Nephron progenitor cell (in vitro differentiated cells): ENCODE data around the gene UNC13C.

ENCODE experiments used
- DNase-seq: peaks from one replicate; pipeline ENCODE4 v3.0.0; 2021
- H3K27ac Mint-ChIP-seq: 2 replicates; pipeline ENCODE4 v1.8.0; 2021; ENCODE audit warnings: mild to moderate bottlenecking, moderate library complexity, mixed read lengths
- H3K27me3 Mint-ChIP-seq: 2 replicates; pipeline ENCODE4 v1.8.0; 2021; ENCODE audit warnings: mild to moderate bottlenecking, low read depth, mixed read lengths; ENCODE audit not compliant: poor library complexity
- H3K36me3 Mint-ChIP-seq: 2 replicates; pipeline ENCODE4 v1.8.0; 2021; ENCODE audit warnings: low read depth, mixed read lengths
- H3K4me1 Mint-ChIP-seq: 2 replicates; pipeline ENCODE4 v1.8.0; 2021; ENCODE audit warnings: mixed read lengths
- H3K4me3 Mint-ChIP-seq: 2 replicates; pipeline ENCODE4 v1.8.0; 2021; ENCODE audit warnings: mild to moderate bottlenecking, moderate library complexity, mixed read lengths
- H3K9me3 Mint-ChIP-seq: 2 replicates; pipeline ENCODE4 v1.8.0; 2021; ENCODE audit warnings: mild to moderate bottlenecking, moderate library complexity, mixed read lengths
- CTCF ChIP-seq: fragments of 200-600 bp; sonication (generic); IDR thresholded peaks from 2 replicates; pipeline ENCODE4 v1.5.0; 2021; ENCODE audit warnings: antibody characterized with exemption

UNC13C gene

GRCh38 chr15:54518156-54518882 is 540.1 kb downstream of the UNC13C start:
- Mint-ChIP-seq H3K4me3 (no peak overlapping the region), H3K9me3 (no peaks in the 10 kb centered on the region)
- no peak for DNase-seq

GRCh38 chr15:54519577-54519976 is 541.3 kb downstream of the UNC13C start:
- Mint-ChIP-seq H3K4me3 (no peak overlapping the region), H3K4me1 (peaks cover 18% of the 10 kb centered on the region), H3K9me3 (no peaks in the 10 kb centered on the region), H3K36me3 (no peaks in the 10 kb centered on the region), H3K27me3 (peaks cover 2% of the 10 kb centered on the region), H3K27ac (no peak overlapping the region)
- DNase-seq = no peak
- no peak for TF ChIP-seq CTCF

More at GRCh38 chr15:54518156-54518882, 540.1 kb downstream of the UNC13C start:
- H3K27ac Mint-ChIP-seq = no peak overlapping the region
- H3K27me3 Mint-ChIP-seq = peaks cover 7% of the 10 kb centered on the region
- TF ChIP-seq CTCF = no peak
- H3K36me3 Mint-ChIP-seq = no peaks in the 10 kb centered on the region
- H3K4me1 Mint-ChIP-seq = peaks cover 18% of the 10 kb centered on the region

GRCh38 chr15:54520616-54521015 is 542.4 kb downstream of the UNC13C start:
- no peak for TF ChIP-seq CTCF
- H3K36me3 Mint-ChIP-seq = no peaks in the 10 kb centered on the region
- DNase-seq = no peak
- no peak overlapping the region for H3K4me3 Mint-ChIP-seq
- H3K27me3 Mint-ChIP-seq = peaks cover 2% of the 10 kb centered on the region
- H3K27ac Mint-ChIP-seq = no peak overlapping the region
- H3K9me3 Mint-ChIP-seq = no peaks in the 10 kb centered on the region
- H3K4me1 Mint-ChIP-seq = peaks cover 18% of the 10 kb centered on the region

- H3K27ac Mint-ChIP-seq = no peak overlapping the region
- H3K36me3 Mint-ChIP-seq = no peaks in the 10 kb centered on the region
- no peak for TF ChIP-seq CTCF
- no peak overlapping the region for H3K4me3 Mint-ChIP-seq
- H3K9me3 Mint-ChIP-seq = no peaks in the 10 kb centered on the region
- peaks cover 18% of the 10 kb centered on the region for H3K4me1 Mint-ChIP-seq
- no peak for DNase-seq
- peaks cover 2% of the 10 kb centered on the region for H3K27me3 Mint-ChIP-seq
Observed at GRCh38 chr15:54521206-54521605, 543.0 kb downstream of the UNC13C start.

- H3K9me3 Mint-ChIP-seq = no peaks in the 10 kb centered on the region
- no peaks in the 10 kb centered on the region for H3K4me1 Mint-ChIP-seq
- H3K27me3 Mint-ChIP-seq = peaks cover 8% of the 10 kb centered on the region
- no peak overlapping the region for H3K27ac Mint-ChIP-seq
- no peak overlapping the region for H3K4me3 Mint-ChIP-seq
- H3K36me3 Mint-ChIP-seq = no peaks in the 10 kb centered on the region
- DNase-seq = no peak
- TF ChIP-seq CTCF = no peak
Observed at GRCh38 chr15:54528021-54528420, 549.8 kb downstream of the UNC13C start.

- DNase-seq = no peak
- H3K4me1 Mint-ChIP-seq = no peaks in the 10 kb centered on the region
- no peaks in the 10 kb centered on the region for H3K36me3 Mint-ChIP-seq
- no peak overlapping the region for H3K4me3 Mint-ChIP-seq
- peaks cover 6% of the 10 kb centered on the region for H3K27me3 Mint-ChIP-seq
- no peak for TF ChIP-seq CTCF
- no peak overlapping the region for H3K27ac Mint-ChIP-seq
- peaks cover 53% of the 10 kb centered on the region for H3K9me3 Mint-ChIP-seq
Observed at GRCh38 chr15:54540721-54541120, 562.5 kb downstream of the UNC13C start.
